Stomach (tissue), 9 donors: ENCODE results near the gene DLG2. TPM values are rescaled to one million over a fixed set of nuclear protein-coding genes. Genes with fewer than 3 reads are reported as not detected.

Experiments
- DNase-seq, 2 donors: peaks; one replicate each; pipeline versions ENCODE4 v3.0.0 to v3.0.0-alpha.2; 2013 to 2019
- H3K27ac ChIP-seq, 5 donors: fragments of 200-600 bp in 4 of 5; sonication (generic) in 4 of 5; one replicate each; pipeline ENCODE4 v1.5.1; 2013 to 2019; ENCODE audit warnings: mild to moderate bottlenecking in 1 of 5, moderate library complexity in 1 of 5
- H3K27me3 ChIP-seq, 3 donors: fragments of 200-600 bp; sonication (generic); one replicate each; pipeline ENCODE4 v1.5.1; 2017 to 2019; ENCODE audit warnings: mixed run types in 1 of 3
- H3K36me3 ChIP-seq, 4 donors: fragments of 200-600 bp; sonication (generic); 1 replicate in 3 of 4; 2 replicates in 1 of 4; pipeline ENCODE4 v1.5.1; 2016 to 2019
- H3K4me1 ChIP-seq, 4 donors: fragments of 200-600 bp; sonication (generic); one replicate each; pipeline ENCODE4 v1.5.1; 2016 to 2019
- H3K4me3 ChIP-seq, 4 donors: fragments of 200-600 bp; sonication (generic) in 3 of 4; one replicate each; pipeline ENCODE4 v1.5.1; 2016 to 2019; ENCODE audit warnings: mild to moderate bottlenecking in 1 of 4
- H3K9me3 ChIP-seq, 4 donors: fragments of 200-600 bp; sonication (generic); one replicate each; pipeline ENCODE4 v1.5.1; 2016 to 2019
- EP300 ChIP-seq: sonication (generic); formaldehyde crosslinking; IDR thresholded peaks from one replicate; pipeline ENCODE4 v1.6.1; 2017; ENCODE audit warnings: antibody characterized with exemption
- POLR2A ChIP-seq, 4 donors: fragments of 450-650 bp; IDR thresholded peaks; one replicate each; pipeline ENCODE4 v1.6.1; 2016; ENCODE audit warnings: antibody characterized with exemption in 4 of 4, control low read depth in 2 of 4, mild to moderate bottlenecking in 1 of 4, moderate library complexity in 1 of 4
- POLR2AphosphoS5 ChIP-seq, 3 donors: sonication (generic); formaldehyde crosslinking; IDR thresholded peaks; one replicate each; pipeline ENCODE4 v1.6.1; 2016; ENCODE audit warnings: antibody characterized with exemption in 3 of 3
- WGBS, 5 donors: extraction: QIAGEN DNeasy Blood & Tissue Kit in 3 of 5; methylation state at CpG; one replicate each; pipeline versions ENCODE4 v1.1.5 to v1.1.7; 2013 to 2018; 5-methylcytosine and 5-hydroxymethylcytosine counted together
- intact Hi-C: fragments of 100-400 bp; cut with DNase I; formaldehyde crosslinking; loops from one replicate; pipeline ENCODE4 v1.15.1; 2023; ENCODE audit warnings: low total_unique reads
- polyA plus RNA-seq, 3 donors: library from polyadenylated mRNA; stranded (reverse); fragments of 200-250 nt; gene quantifications; one replicate each; pipeline ENCODE4 v1.2.3, GENCODE V29; 2013
- total RNA-seq, 5 donors: library from RNA; depleted of rRNA; stranded (reverse); fragments of >200 nt; gene quantifications; one replicate each; pipeline versions ENCODE4 v1.1.0 to v1.2.3, GENCODE V29; 2014 to 2016
- TF ChIP-seq, protein P1 (sequence below), 7 experiments: fragments of 450-650 bp in 4 of 7; fragments of 200-600 bp in 3 of 7; sonication (generic) in 3 of 7; IDR thresholded peaks; one replicate each; pipeline ENCODE4 v1.5.1; 2016 to 2019; ENCODE audit warnings: antibody characterized with exemption in 7 of 7, control low read depth in 2 of 7, mild to moderate bottlenecking in 1 of 7
- donor health status: healthy with polysubstance abuse.
- donor health status: Bipolar disorder and iron deficiency.
- donor health status: healthy.

Gene DLG2
- total and polyA plus RNA-seq, 8 donors, result 1.3 to 19.1 (median 3.5) TPM

DNA sequence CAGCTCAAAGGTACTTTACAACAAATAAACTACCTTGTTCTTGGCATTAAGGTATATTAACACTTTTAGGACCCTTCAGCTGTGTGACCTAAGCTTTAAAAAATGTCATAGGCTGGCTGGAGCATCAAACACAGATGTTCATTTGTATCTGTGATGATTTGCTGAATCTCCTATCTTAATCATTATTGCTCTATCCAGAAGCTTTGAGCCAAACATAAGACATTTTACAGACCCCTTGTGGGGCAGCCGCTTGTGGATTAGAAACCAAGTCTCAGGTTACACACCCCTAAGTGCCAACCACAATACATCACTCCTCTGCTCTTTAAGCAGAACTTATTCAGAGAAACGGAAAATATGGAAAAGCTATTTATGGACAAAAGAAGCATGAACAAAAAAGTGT lies 1946.8 kb downstream of the DLG2 start:
- H3K27me3 ChIP-seq, result peaks cover 0 to 3% (median 0%) of the 10 kb centered on the region in 3 donors
- 30 to 43% (median 40%) methylated on average over 2 of the region's 2 CpGs for WGBS, 5 donors
- intact Hi-C loops, result no loop called here

DNA sequence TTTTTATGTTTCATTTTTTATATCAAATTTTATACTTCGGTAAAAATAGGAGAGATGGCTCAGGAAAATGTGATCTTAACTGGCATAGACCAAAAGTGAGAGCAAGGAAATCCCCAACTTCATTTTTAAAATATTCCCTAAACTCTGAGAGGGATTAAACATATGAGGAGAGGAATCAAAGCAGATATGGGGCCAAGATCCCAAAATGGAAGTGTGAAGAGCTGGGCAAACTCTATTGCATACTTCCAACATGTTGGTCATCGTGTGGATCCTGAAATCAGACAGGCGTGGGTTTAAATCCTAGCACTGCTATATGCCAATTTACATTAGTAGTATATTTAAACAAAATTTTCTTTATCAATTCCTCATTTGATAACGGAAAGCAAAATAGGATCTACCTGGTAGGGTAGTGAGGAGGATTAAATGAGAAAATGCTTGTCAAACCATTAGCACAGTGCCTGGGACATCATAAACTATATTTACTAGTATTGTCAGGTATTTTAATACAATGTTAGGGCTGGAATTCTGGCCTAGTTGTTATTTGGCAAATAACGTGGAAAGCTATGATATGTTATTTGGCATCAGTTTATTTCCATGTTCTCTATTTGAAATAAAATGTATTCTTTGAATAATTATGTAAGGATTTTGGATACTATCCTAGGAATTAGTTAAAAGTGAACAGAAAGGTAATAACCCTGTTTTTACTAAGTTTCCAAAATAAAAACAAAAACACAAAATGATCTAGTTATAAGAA lies 1948.1 kb downstream of the DLG2 start:
- no peak overlapping the region for H3K4me3 ChIP-seq
- peaks cover 0 to 13% (median 6%) of the 10 kb centered on the region in 4 donors for H3K4me1 ChIP-seq
- intact Hi-C loops, result no loop called here
- H3K9me3 ChIP-seq, result no peaks in the 10 kb centered on the region
- 78 to 89% (median 84%) methylated on average over 5 of the region's 5 CpGs for WGBS, 5 donors
- no peak for DNase-seq
- TF ChIP-seq, protein P1, sequence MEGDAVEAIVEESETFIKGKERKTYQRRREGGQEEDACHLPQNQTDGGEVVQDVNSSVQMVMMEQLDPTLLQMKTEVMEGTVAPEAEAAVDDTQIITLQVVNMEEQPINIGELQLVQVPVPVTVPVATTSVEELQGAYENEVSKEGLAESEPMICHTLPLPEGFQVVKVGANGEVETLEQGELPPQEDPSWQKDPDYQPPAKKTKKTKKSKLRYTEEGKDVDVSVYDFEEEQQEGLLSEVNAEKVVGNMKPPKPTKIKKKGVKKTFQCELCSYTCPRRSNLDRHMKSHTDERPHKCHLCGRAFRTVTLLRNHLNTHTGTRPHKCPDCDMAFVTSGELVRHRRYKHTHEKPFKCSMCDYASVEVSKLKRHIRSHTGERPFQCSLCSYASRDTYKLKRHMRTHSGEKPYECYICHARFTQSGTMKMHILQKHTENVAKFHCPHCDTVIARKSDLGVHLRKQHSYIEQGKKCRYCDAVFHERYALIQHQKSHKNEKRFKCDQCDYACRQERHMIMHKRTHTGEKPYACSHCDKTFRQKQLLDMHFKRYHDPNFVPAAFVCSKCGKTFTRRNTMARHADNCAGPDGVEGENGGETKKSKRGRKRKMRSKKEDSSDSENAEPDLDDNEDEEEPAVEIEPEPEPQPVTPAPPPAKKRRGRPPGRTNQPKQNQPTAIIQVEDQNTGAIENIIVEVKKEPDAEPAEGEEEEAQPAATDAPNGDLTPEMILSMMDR (IDR thresholded peaks at IDR 0.05), result no peak
- no peak for TF ChIP-seq POLR2A (IDR thresholded peaks at IDR 0.05)
- TF ChIP-seq EP300, result no peak
- no peak for TF ChIP-seq POLR2AphosphoS5 (IDR thresholded peaks at IDR 0.05)
- no peaks in the 10 kb centered on the region for H3K36me3 ChIP-seq
- peaks cover 0 to 3% (median 0%) of the 10 kb centered on the region in 3 donors for H3K27me3 ChIP-seq
- H3K27ac ChIP-seq, result no peak overlapping the region

More for the DNA sequence above, 1946.8 kb downstream of the DLG2 start:
- Histone ChIP-seq H3K4me1 (peaks cover 0 to 13% (median 6%) of the 10 kb centered on the region in 4 donors), H3K4me3 (no peak overlapping the region), H3K9me3 (no peaks in the 10 kb centered on the region), H3K36me3 (no peaks in the 10 kb centered on the region), H3K27ac (no peak overlapping the region)
- TF ChIP-seq, protein P1 (IDR thresholded peaks at IDR 0.05), result no peak
- TF ChIP-seq POLR2A (IDR thresholded peaks at IDR 0.05) (no peak), EP300 (no peak), POLR2AphosphoS5 (IDR thresholded peaks at IDR 0.05) (no peak)
- DNase-seq, result no peak

DNA sequence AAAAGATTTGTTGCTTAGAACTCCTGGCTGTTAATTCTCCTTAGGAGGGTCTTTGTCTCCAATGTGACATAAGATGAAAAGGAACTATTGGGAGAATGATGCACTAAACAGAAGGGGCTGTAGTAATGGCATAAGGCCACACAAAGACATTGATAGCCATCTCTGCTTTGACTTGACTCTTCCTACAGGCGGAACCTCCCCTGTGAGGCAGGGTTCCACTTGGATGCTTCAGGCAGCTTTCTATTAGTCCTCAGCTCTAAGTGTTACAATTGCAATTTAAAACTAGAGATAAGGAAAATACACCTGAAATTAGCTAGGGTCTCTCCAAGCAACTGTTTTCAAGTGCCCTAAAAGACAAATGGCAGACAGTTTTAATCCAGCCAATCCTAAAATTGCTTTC lies 1949.4 kb downstream of the DLG2 start:
- Histone ChIP-seq H3K4me3 (no peak overlapping the region), H3K36me3 (no peaks in the 10 kb centered on the region), H3K27me3 (peaks cover 0 to 3% (median 0%) of the 10 kb centered on the region in 3 donors), H3K4me1 (peaks cover 0 to 13% (median 5%) of the 10 kb centered on the region in 4 donors), H3K27ac (no peak overlapping the region), H3K9me3 (no peaks in the 10 kb centered on the region)
- intact Hi-C loops, result no loop called here
- no peak for TF ChIP-seq POLR2A (IDR thresholded peaks at IDR 0.05)
- no peak for TF ChIP-seq EP300
- TF ChIP-seq, protein P1 (IDR thresholded peaks at IDR 0.05), result no peak
- no peak for TF ChIP-seq POLR2AphosphoS5 (IDR thresholded peaks at IDR 0.05)
- DNase-seq, result no peak
- WGBS, 5 donors, result 88 to 100% (median 93%) methylated on average over 1 of the region's 1 CpG

DNA sequence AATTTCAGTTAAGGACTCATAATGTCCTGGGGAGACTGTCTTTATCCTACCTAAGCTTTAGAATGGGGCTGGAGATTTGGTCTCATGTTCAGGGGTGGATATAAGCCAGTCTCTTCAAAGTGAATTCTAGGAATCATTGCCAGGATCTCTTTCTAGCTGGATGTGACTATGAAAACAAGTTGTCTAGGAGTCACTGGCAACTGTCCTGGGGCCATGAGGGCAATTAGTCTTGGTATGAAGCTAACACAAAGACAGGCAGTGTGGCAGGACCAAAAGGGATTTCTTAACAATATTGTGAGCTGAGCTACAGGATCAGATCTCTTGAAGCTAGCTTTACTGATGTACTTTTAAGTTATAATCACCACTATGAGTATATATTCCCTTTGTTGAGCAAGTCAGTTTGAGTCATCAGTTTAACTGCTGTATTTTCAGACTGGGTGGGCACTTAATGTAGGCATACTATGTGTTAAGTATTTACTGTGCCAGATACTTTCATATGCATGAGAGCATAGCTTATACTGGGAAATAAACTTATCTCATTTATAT lies 1951.0 kb downstream of the DLG2 start:
- intact Hi-C loops, result no loop called here
- no peaks in the 10 kb centered on the region for H3K36me3 ChIP-seq
- H3K27ac ChIP-seq, result no peak overlapping the region
- DNase-seq, result no peak
- no peaks in the 10 kb centered on the region for H3K27me3 ChIP-seq
- TF ChIP-seq POLR2AphosphoS5 (IDR thresholded peaks at IDR 0.05), result no peak
- no peak for TF ChIP-seq EP300
- TF ChIP-seq, protein P1 (IDR thresholded peaks at IDR 0.05), result no peak
- no peak for TF ChIP-seq POLR2A (IDR thresholded peaks at IDR 0.05)
- H3K9me3 ChIP-seq, result no peaks in the 10 kb centered on the region
- H3K4me3 ChIP-seq, result no peak overlapping the region
- peaks cover 0 to 5% (median 0%) of the 10 kb centered on the region in 4 donors for H3K4me1 ChIP-seq
